Esophagus muscularis mucosa (tissue), 4 donors: ENCODE results near the gene TUBB3.

ENCODE experiments used
- CTCF ChIP-seq, 3 experiments: fragments of 200-600 bp in 2 of 3; fragments of 450-650 bp in 1 of 3; sonication (generic) in 2 of 3; IDR thresholded peaks; one replicate each; pipeline ENCODE4 v1.5.1; 2017 to 2019; ENCODE audit warnings: antibody characterized with exemption in 3 of 3, mild to moderate bottlenecking in 2 of 3, moderate library complexity in 1 of 3
- EP300 ChIP-seq: sonication (generic); formaldehyde crosslinking; IDR thresholded peaks from one replicate; pipeline ENCODE4 v1.6.1; 2017; ENCODE audit warnings: antibody characterized with exemption
- POLR2A ChIP-seq: fragments of 450-650 bp; IDR thresholded peaks from one replicate; pipeline ENCODE4 v1.6.1; 2017; ENCODE audit warnings: antibody characterized with exemption, moderate library complexity, mild to moderate bottlenecking, low read depth
- POLR2AphosphoS5 ChIP-seq, 2 donors: sonication (generic); formaldehyde crosslinking; IDR thresholded peaks; one replicate each; pipeline ENCODE4 v1.6.1; 2017; ENCODE audit warnings: antibody characterized with exemption in 2 of 2

GRCh38 chr16:89973235-89973634, 50.1 kb downstream of the TUBB3 start:
- TF ChIP-seq CTCF (IDR thresholded peaks at IDR 0.05) (no peak), POLR2A (no peak), POLR2AphosphoS5 (IDR thresholded peaks at IDR 0.05) (no peak), EP300 (no peak)
